ENCODE measurements around the gene SRRM5. TPM values are rescaled to one million over a fixed set of nuclear protein-coding genes. Genes with fewer than 3 reads are reported as not detected.

The SRRM5 gene
- total RNA-seq, 1 donor from 2014 or later, result 0.98 TPM

- DNase-seq (ENCODE audit: extremely low spot score in 2 of 2), result peak in 1 of 2 donors; percentile 98
Measured at GRCh38 chr19:43575156-43575950, 36.5 kb upstream of the SRRM5 start, which contains the start of the genes PINLYP and XRCC1. Gene PINLYP, plus strand, starts transcription at chr19:43575801. Its CDS starts 1,391 bp downstream, at chr19:43577192. Gene XRCC1, minus strand, starts transcription at chr19:43575527. Its CDS starts 69 bp downstream, at chr19:43575458.

GRCh38 chr19:43575955-43576878 lies 35.7 kb upstream of the SRRM5 start:
- no peak for DNase-seq (ENCODE audit: extremely low spot score in 2 of 2)
- H3K36me3 ChIP-seq, result no peaks in the 10 kb centered on the region
- intact Hi-C loops (cut with DNase I), result loop anchor here (5.0 kb wide), 1 partner anchor 39 kb away; no protein-coding TSS in a partner anchor
- H3K4me1 ChIP-seq, result peaks cover 22% of the 10 kb centered on the region
- no peaks in the 10 kb centered on the region for H3K9me3 ChIP-seq
- no peaks in the 10 kb centered on the region for H3K27me3 ChIP-seq
- H3K4me3 ChIP-seq, result peak overlapping the region; percentile 39 to 71
- peak overlapping the region; percentile 80 for H3K27ac ChIP-seq
- TF ChIP-seq CTCF (IDR thresholded peaks at IDR 0.05) (no peak), POLR2A (IDR thresholded peaks at IDR 0.05) (no peak), POLR2AphosphoS5 (IDR thresholded peaks at IDR 0.05; ENCODE audit: insufficient read depth in 1 of 2, low read depth in 1 of 2) (no peak)

More at GRCh38 chr19:43575156-43575950, 36.5 kb upstream of the SRRM5 start, which contains the start of the genes PINLYP and XRCC1:
- Histone ChIP-seq H3K9me3 (no peaks in the 10 kb centered on the region), H3K4me1 (peaks cover 17% of the 10 kb centered on the region), H3K4me3 (peak within 1 kb of the TSS; percentile 71 to 93), H3K27me3 (no peaks in the 10 kb centered on the region), H3K27ac (peak within 1 kb of the TSS; percentile 80), H3K36me3 (no peaks in the 10 kb centered on the region)
- TF ChIP-seq POLR2A (IDR thresholded peaks at IDR 0.05) (peak in 1 of 2 donors; percentile 13), POLR2AphosphoS5 (IDR thresholded peaks at IDR 0.05; ENCODE audit: insufficient read depth in 1 of 2, low read depth in 1 of 2) (peak; percentile 82 to 91), CTCF (IDR thresholded peaks at IDR 0.05) (no peak)
- intact Hi-C loops (cut with DNase I), result loop anchor here (5.0 kb wide), 1 partner anchor 38 kb away; no protein-coding TSS in a partner anchor

- Histone ChIP-seq H3K27me3 (no peaks in the 10 kb centered on the region), H3K27ac (no peak overlapping the region), H3K9me3 (no peaks in the 10 kb centered on the region), H3K4me3 (no peak overlapping the region), H3K36me3 (no peaks in the 10 kb centered on the region), H3K4me1 (peaks cover 29% of the 10 kb centered on the region)
- intact Hi-C loops (cut with DNase I), result loop anchor here (5.0 kb wide), 1 partner anchor 41 kb away; no protein-coding TSS in a partner anchor
- no peak for DNase-seq (ENCODE audit: extremely low spot score in 2 of 2)
- TF ChIP-seq POLR2AphosphoS5 (IDR thresholded peaks at IDR 0.05; ENCODE audit: insufficient read depth in 1 of 2, low read depth in 1 of 2) (no peak), CTCF (IDR thresholded peaks at IDR 0.05) (no peak), POLR2A (IDR thresholded peaks at IDR 0.05) (no peak)
Measured at GRCh38 chr19:43578787-43579186, 33.1 kb upstream of the SRRM5 start.

- intact Hi-C loops (cut with DNase I), result no loop called here
- Histone ChIP-seq H3K27me3 (no peaks in the 10 kb centered on the region), H3K9me3 (no peaks in the 10 kb centered on the region), H3K36me3 (no peaks in the 10 kb centered on the region), H3K4me3 (peak overlapping the region; percentile 39 to 49), H3K27ac (peak overlapping the region; percentile 70), H3K4me1 (peaks cover 11% of the 10 kb centered on the region)
- no peak for DNase-seq (ENCODE audit: extremely low spot score in 2 of 2)
- TF ChIP-seq POLR2AphosphoS5 (IDR thresholded peaks at IDR 0.05; ENCODE audit: insufficient read depth in 1 of 2, low read depth in 1 of 2), result no peak
- TF ChIP-seq POLR2A (IDR thresholded peaks at IDR 0.05), result no peak
- TF ChIP-seq CTCF (IDR thresholded peaks at IDR 0.05), result no peak
Measured at GRCh38 chr19:43581467-43581866, 30.4 kb upstream of the SRRM5 start.

Data from vagina (tissue), 2 donors.